Neural cell (in vitro differentiated cells): ENCODE measurements around the gene LSM14A.

Experiments
- EZH2 ChIP-seq: fragments of 200-600, 300-800 bp; shearing (Covaris generic), sonication (generic); IDR thresholded peaks from 2 replicates; pipeline ENCODE4 v1.6.1; 2014; ENCODE audit warnings: antibody characterized with exemption, low read length, borderline replicate concordance, mild to moderate bottlenecking; ENCODE audit not compliant: insufficient read depth, poor library complexity, severe bottlenecking
- POLR2AphosphoS5 ChIP-seq: IDR thresholded peaks from 2 replicates; pipeline ENCODE4 v1.6.1; 2012
- TF ChIP-seq, protein P1 (sequence below): fragments of 450-650 bp; IDR thresholded peaks from 2 replicates; pipeline ENCODE4 v1.5.1; 2014; ENCODE audit warnings: antibody characterized with exemption, mild to moderate bottlenecking, moderate library complexity; ENCODE audit not compliant: poor library complexity, severe bottlenecking

DNA sequence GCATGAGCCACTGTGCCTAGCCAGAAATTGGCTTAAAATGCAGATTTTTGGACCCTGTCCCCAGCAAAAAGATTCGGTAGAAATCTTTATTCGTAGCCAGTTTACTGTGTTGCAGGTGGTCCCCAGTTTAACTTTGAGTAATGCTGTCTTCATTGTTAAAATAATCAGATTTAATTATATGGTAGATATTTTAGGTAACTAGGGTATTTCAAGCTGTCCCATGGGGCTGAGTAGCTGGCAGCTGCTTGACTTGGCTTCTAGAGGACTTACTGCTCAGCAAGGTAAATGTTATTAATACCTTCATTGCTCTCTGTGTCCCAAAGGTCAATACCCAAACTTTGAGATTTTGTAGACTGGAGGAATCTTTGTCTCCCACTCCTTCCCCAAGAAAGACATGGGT lies 21.1 kb downstream of the LSM14A start:
- TF ChIP-seq EZH2 (no peak), POLR2AphosphoS5 (no peak)
- TF ChIP-seq, protein P1, sequence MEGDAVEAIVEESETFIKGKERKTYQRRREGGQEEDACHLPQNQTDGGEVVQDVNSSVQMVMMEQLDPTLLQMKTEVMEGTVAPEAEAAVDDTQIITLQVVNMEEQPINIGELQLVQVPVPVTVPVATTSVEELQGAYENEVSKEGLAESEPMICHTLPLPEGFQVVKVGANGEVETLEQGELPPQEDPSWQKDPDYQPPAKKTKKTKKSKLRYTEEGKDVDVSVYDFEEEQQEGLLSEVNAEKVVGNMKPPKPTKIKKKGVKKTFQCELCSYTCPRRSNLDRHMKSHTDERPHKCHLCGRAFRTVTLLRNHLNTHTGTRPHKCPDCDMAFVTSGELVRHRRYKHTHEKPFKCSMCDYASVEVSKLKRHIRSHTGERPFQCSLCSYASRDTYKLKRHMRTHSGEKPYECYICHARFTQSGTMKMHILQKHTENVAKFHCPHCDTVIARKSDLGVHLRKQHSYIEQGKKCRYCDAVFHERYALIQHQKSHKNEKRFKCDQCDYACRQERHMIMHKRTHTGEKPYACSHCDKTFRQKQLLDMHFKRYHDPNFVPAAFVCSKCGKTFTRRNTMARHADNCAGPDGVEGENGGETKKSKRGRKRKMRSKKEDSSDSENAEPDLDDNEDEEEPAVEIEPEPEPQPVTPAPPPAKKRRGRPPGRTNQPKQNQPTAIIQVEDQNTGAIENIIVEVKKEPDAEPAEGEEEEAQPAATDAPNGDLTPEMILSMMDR = no peak
